AG04450 (cell line): ENCODE measurements around the gene ATAD3A. TPM values are rescaled to one million over a fixed set of nuclear protein-coding genes. Genes with fewer than 3 reads are reported as not detected.

Source experiments
- CTCF ChIA-PET: fragments of 300-600, 350-600 bp; formaldehyde crosslinking; extraction: SDS; loops from one replicate; lab custom pipeline; 2022; ENCODE audit warnings: antibody characterized with exemption, inconsistent platforms; lab: Charles Lee
- POLR2A ChIA-PET: fragments of 350-600 bp; formaldehyde crosslinking; extraction: SDS; loops from one replicate; lab custom pipeline; 2021; ENCODE audit warnings: antibody characterized with exemption, inconsistent platforms; lab: Yijun Ruan, JAX
- DNase-seq: peaks from one replicate; pipeline ENCODE4 v3.0.0-alpha.2; 2011; ENCODE audit warnings: low read depth, low spot score
- H3K27ac ChIP-seq: one replicate; pipeline ENCODE4 v1.5.1; 2012; ENCODE audit warnings: low read depth, low read length, control low read depth
- H3K27me3 ChIP-seq: one replicate; pipeline ENCODE4 v1.6.0; 2012; ENCODE audit warnings: low read length; ENCODE audit not compliant: control insufficient read depth, insufficient read depth
- H3K4me3 ChIP-seq: 2 replicates; pipeline ENCODE4 v1.5.1; 2011; ENCODE audit warnings: mild to moderate bottlenecking, low read depth, low read length, control low read depth
- H3K9me3 ChIP-seq: 2 replicates; pipeline ENCODE4 v1.5.1; 2012; ENCODE audit warnings: low read length; ENCODE audit not compliant: control insufficient read depth, insufficient read depth
- polyA plus RNA-seq: library from polyadenylated mRNA; depleted of rRNA; stranded (reverse); fragments of >200 nt; gene quantifications from 2 replicates; pipeline ENCODE4 v1.2.3, GENCODE V29; 2011
- TF ChIP-seq, protein P1 (sequence below): IDR thresholded peaks from 2 replicates; pipeline ENCODE4 v1.5.1; 2011; ENCODE audit warnings: low read depth, low read length, control low read depth, inconsistent platforms

The ATAD3A gene
- polyA plus RNA-seq, 1 experiment, result 8.5 TPM

DNA sequence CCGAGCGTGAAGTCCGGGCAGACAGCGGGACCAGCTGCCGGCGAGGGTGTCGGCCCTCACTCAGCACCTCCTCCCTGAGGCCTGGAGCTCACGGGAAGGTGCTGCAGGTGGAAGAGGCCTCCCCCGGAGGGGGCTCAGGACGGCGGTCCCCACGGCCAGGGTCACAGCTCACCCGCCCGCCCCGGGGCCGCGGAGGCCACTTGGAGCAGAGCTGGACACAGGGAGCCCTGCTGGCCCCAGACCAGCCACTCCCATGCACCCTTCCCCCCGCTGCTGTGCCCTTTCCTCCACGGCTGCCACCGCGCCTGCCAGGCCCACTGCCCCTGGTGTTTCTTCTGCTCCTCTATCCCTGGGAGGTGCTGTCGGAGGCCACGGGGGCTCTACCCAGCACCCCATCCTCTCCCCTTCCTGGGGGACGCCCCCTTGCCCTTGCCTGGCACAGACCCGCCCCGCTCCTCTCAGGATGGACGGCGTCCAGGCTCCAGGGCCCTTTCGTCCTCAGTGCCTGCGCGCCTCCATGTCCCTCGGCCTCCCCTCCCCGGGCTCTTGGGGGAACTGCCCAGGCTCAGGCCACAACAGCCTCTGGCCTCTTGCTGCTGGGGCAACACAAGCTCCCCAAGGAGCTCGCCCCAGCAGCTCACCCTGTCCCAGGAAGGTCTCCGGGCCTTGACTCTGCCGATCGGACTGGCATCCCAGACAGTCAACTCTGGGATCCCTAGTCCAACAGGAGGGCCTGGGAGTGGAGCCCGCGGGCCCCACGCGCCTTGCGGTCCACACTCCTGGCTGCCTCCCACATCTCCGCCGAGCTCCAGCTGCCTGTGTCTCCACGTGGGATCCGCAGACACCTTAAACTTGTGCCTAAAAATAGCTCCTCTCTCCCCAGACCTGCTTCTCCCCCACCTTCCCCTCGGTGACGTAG, 24.3 kb downstream of the ATAD3A start:
- Histone ChIP-seq H3K27ac (no peak overlapping the region), H3K9me3 (peaks cover 11% of the 10 kb centered on the region), H3K27me3 (no peaks in the 10 kb centered on the region), H3K4me3 (no peak overlapping the region)
- DNase-seq, result no peak
- ChIA-PET POLR2A (interaction anchor here (0.6 to 1.5 kb wide), 3 partner anchors 12 to 79 kb away, joined by 3 to 5 read pairs (median 3); partner anchors contain the start of gene MIB2), CTCF (no interaction called here)
- TF ChIP-seq, protein P1, sequence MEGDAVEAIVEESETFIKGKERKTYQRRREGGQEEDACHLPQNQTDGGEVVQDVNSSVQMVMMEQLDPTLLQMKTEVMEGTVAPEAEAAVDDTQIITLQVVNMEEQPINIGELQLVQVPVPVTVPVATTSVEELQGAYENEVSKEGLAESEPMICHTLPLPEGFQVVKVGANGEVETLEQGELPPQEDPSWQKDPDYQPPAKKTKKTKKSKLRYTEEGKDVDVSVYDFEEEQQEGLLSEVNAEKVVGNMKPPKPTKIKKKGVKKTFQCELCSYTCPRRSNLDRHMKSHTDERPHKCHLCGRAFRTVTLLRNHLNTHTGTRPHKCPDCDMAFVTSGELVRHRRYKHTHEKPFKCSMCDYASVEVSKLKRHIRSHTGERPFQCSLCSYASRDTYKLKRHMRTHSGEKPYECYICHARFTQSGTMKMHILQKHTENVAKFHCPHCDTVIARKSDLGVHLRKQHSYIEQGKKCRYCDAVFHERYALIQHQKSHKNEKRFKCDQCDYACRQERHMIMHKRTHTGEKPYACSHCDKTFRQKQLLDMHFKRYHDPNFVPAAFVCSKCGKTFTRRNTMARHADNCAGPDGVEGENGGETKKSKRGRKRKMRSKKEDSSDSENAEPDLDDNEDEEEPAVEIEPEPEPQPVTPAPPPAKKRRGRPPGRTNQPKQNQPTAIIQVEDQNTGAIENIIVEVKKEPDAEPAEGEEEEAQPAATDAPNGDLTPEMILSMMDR, result no peak

DNA sequence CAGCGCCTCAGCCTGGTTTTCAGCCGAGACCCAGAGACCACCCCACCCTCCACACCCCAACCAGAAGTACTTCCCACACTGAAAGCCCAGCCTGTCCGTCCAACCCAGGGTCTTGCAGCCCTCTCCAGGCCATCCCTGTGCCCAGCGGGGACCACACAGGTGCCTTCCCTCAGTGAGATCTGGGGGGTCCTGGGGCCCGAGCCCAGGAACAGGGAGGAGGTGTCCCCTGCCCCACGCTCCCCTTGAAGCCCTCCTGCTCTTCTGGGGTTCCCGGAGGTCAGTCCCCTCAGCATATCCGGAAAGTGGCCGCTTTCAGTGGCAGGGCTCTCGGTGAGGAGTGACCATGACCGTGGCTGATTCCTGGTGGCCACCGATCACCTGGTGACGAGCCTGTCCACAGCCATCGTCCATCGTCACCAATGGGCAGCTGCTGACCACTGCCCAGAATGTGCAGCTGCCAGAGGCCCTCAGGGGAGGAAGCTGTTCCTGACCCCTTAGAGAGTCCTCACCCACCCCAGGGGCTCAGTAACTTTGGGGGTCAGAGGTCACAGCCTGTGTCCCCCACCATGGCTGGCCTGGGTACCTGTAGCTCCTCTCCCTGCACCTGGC, 25.1 kb downstream of the ATAD3A start:
- Histone ChIP-seq H3K27ac (no peak overlapping the region), H3K9me3 (peaks cover 7% of the 10 kb centered on the region), H3K4me3 (no peak overlapping the region), H3K27me3 (no peaks in the 10 kb centered on the region)
- ChIA-PET CTCF (no interaction called here), POLR2A (interaction anchor here (1.5 kb wide), 1 partner anchor 79 kb away, joined by 3 read pairs; the partner anchor contains the start of gene MIB2)
- TF ChIP-seq, protein P1, result no peak
- no peak for DNase-seq

DNA sequence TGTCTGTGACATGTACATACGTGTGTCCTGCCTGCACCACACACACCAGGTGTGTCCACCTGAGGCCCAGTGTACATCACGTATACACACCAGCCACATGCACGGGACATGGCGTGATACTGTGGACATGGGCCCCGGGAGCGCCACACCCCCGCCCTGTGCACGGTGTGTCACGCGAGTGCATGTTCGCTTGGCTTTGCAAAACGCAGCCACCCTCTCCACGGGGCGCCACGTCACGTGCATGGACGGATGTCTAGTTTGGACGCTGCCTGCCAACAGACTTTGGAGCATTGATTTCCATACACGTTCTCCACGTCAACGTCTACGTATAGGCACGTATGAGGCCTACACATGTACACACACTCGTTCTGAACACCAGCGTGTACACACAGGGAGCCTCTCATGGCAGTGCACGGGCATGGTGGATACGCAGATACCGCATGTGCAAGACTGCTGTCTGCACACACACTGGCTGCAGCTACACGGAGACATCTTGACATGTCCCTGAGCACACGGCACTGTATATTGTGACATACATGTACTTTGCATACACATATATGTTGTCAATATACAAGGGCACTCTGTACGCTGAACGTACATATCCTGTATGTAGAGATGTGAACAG, 25.8 kb downstream of the ATAD3A start:
- ChIA-PET POLR2A (no interaction called here), CTCF (no interaction called here)
- Histone ChIP-seq H3K9me3 (peaks cover 1% of the 10 kb centered on the region), H3K27ac (no peak overlapping the region), H3K4me3 (no peak overlapping the region), H3K27me3 (no peaks in the 10 kb centered on the region)
- DNase-seq, result no peak
- TF ChIP-seq, protein P1, result no peak

GRCh38 chr1:1538334-1538733, 26.4 kb downstream of the ATAD3A start:
- no peak overlapping the region for H3K27ac ChIP-seq
- POLR2A ChIA-PET, result no interaction called here
- DNase-seq, result no peak
- CTCF ChIA-PET, result no interaction called here
- H3K27me3 ChIP-seq, result no peaks in the 10 kb centered on the region
- no peak overlapping the region for H3K4me3 ChIP-seq
- no peaks in the 10 kb centered on the region; the same call in 1 of the 2 replicates for H3K9me3 ChIP-seq
- TF ChIP-seq, protein P1, result no peak

- no peaks in the 10 kb centered on the region; the same call in 1 of the 2 replicates for H3K9me3 ChIP-seq
- H3K4me3 ChIP-seq, result peak overlapping the region; percentile 69
- TF ChIP-seq, protein P1, result no peak
- H3K27ac ChIP-seq, result no peak overlapping the region
- DNase-seq, result no peak
- no peaks in the 10 kb centered on the region for H3K27me3 ChIP-seq
- POLR2A ChIA-PET, result no interaction called here
- CTCF ChIA-PET, result no interaction called here
Measured at GRCh38 chr1:1538989-1539309, 27.0 kb downstream of the ATAD3A start.
